NCI-H187 (cell line): Measurements from ENCODE around the gene CHRNA10.

Experiments used
- DNase-seq, 2 experiments: peaks; one replicate each; lab custom pipeline; 2025; lab: John Stamatoyannopoulos, UW

The CHRNA10 gene

GRCh38 chr11:3671334-3672254 lies at the start of gene CHRNA10:
Gene CHRNA10, minus strand, starts transcription at chr11:3671384. Its CDS starts 72 bp downstream, at chr11:3671312.
- DNase-seq: no peak

- no peak for DNase-seq
These were observed 41.1 kb upstream of the CHRNA10 start for GRCh38 chr11:3712274-3712673.

- DNase-seq: no peak
These were observed 39.5 kb upstream of the CHRNA10 start for GRCh38 chr11:3710485-3711259.

GRCh38 chr11:3709977-3710376 lies 38.8 kb upstream of the CHRNA10 start:
- DNase-seq: no peak

- DNase-seq: no peak
These were observed 36.0 kb upstream of the CHRNA10 start for GRCh38 chr11:3707176-3707575.

GRCh38 chr11:3703383-3703782 lies 32.2 kb upstream of the CHRNA10 start:
- no peak for DNase-seq

- DNase-seq: no peak
These were observed 29.7 kb upstream of the CHRNA10 start for GRCh38 chr11:3700910-3701309.

GRCh38 chr11:3700410-3700809 lies 29.2 kb upstream of the CHRNA10 start:
- DNase-seq: no peak

GRCh38 chr11:3686751-3687150 lies 15.6 kb upstream of the CHRNA10 start:
- no peak for DNase-seq

GRCh38 chr11:3685923-3686322 lies 14.7 kb upstream of the CHRNA10 start:
- DNase-seq: peak in 1 of 2 experiments; percentile 31

GRCh38 chr11:3684819-3685172 lies 13.6 kb upstream of the CHRNA10 start:
- DNase-seq: no peak

- no peak for DNase-seq
These were observed 13.1 kb upstream of the CHRNA10 start for GRCh38 chr11:3684129-3684818.

GRCh38 chr11:3683039-3683438 lies 11.9 kb upstream of the CHRNA10 start:
- no peak for DNase-seq

- no peak for DNase-seq
These were observed 7.9 kb upstream of the CHRNA10 start for GRCh38 chr11:3679077-3679476.

GRCh38 chr11:3675971-3676370 lies 4.8 kb upstream of the CHRNA10 start:
- DNase-seq: no peak

- DNase-seq: no peak
These were observed 3.0 kb upstream of the CHRNA10 start for GRCh38 chr11:3674189-3674588.

GRCh38 chr11:3669742-3670183 lies 1.4 kb downstream of the CHRNA10 start:
- no peak for DNase-seq

- no peak for DNase-seq
These were observed 2.1 kb downstream of the CHRNA10 start for GRCh38 chr11:3669128-3669527.

- no peak for DNase-seq
These were observed 3.8 kb downstream of the CHRNA10 start for GRCh38 chr11:3667149-3668035.

GRCh38 chr11:3666023-3666530 lies 5.1 kb downstream of the CHRNA10 start:
- no peak for DNase-seq

GRCh38 chr11:3665336-3666022 lies 5.7 kb downstream of the CHRNA10 start:
- DNase-seq: no peak
